NCI-H460 (cell line): Measurements from ENCODE around the gene C1orf35. TPM values are rescaled to one million over a fixed set of nuclear protein-coding genes. Genes with fewer than 3 reads are reported as not detected.

Experiments used
- DNase-seq: peaks from one replicate; pipeline ENCODE4 v3.0.0-alpha.2; 2016; ENCODE audit warnings: low read depth; ENCODE audit errors: extremely low read depth
- small RNA-seq, 2 experiments: library from RNA; depleted of rRNA; stranded (forward); fragments of <200 nt; gene quantifications; one replicate each; pipeline ENCODE3, GENCODE V24; 2014
- total RNA-seq: library from RNA; depleted of rRNA; stranded (reverse); fragments of >200 nt; shearing (Covaris generic); gene quantifications from 2 replicates; pipeline ENCODE4 v1.2.3, GENCODE V29; 2014; rRNA removed

The C1orf35 gene
- total RNA-seq, 1 experiment from 2014 or later, result 23.8 TPM

DNA sequence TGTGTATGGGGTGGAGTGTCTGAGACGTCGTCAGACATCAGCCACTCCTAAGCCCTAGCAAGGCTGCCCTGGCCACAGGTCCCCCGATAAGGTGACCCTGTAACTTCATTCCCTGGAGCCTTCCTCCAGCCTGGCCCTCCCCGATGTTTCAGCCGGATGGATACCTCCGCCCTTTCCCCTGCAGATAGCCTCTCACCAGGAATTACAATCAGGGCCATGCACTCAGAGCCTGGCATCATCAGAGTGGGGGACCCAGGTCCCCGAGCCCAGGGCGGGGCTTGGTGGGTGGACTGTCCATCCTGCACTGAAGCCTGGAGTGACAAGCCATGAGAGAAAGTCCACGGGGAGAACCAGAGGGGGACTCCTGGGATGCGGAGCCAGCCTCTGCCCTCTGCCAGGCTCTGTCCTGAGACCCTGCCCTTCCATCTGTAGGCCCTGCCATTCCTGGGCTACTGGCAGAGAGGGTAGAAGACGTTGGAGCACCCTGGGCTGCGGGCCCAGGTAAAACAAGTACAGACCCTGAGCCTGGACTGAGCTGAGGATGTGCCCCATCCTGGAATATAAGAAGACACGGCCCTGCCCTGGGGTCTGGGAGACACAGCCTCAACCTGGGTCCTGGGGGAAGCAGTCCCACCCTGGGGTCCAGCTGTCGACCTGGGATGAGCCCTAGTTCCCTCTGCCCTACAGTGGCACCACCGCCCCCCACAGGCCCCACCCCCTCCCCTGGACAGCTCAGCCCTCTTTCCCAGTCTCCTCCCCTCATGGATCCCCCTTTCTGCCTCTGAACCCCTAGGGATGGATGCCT, 37.4 kb downstream of the C1orf35 start:
- no peak for DNase-seq

DNA sequence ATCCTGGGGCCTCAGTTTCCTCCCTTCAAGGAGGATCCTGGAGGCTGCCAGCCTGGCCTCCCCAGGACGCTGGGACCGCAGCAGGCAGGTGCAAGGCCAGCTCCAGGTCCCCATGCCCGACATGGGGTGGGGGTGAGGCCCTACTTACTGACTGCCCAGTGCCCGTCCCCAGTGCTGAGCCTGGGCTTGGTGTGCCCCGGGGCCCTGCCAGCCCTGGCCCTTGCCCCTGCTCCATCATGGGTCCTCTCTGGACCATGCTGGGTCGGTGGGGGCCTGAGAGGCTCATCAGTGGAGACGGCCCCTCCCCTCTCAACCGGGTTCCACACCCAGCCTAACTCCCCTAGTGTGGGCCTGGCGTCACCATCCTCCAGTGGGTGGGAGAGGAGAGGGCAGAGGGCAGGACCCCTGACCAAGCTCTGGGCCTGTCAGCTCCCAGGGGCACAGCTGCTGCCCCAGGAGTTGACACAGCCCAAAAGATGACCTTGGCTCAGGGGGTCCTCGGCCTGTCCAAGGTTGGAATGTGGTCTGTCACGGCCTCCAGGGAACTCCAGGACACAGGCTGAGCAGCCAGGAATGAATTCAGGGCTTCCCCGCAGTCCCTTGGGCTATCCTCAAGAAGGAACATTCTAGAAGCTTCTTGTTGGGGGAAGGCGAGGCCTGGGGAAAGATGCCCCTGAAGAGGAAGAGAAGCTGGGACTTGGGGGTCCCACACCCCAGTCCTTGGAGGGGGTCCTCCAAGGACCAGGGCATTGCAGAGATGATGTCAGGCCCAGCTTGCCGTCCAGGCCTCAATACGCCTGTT, 38.2 kb downstream of the C1orf35 start:
- DNase-seq, result no peak

DNA sequence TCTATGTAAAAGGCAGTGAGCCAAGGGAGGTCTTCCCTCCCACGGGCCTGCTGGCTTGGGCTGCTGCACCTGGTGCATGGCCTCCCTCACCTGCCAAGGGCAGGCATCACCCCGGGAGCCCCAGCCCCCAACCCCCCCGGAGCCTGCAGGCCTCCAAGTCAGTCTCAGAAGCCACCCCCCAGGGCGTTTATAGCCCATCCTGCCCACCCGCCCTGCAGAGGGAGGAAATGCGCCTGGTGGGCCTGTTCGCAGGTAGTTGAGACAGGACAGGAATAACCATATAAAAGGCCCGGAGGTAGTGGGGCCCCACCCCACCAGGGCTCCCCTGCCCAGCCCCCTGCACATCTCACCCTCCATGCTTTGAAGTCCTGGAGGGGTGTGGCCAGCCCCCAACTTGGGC, 38.8 kb downstream of the C1orf35 start:
- no peak for DNase-seq

DNA sequence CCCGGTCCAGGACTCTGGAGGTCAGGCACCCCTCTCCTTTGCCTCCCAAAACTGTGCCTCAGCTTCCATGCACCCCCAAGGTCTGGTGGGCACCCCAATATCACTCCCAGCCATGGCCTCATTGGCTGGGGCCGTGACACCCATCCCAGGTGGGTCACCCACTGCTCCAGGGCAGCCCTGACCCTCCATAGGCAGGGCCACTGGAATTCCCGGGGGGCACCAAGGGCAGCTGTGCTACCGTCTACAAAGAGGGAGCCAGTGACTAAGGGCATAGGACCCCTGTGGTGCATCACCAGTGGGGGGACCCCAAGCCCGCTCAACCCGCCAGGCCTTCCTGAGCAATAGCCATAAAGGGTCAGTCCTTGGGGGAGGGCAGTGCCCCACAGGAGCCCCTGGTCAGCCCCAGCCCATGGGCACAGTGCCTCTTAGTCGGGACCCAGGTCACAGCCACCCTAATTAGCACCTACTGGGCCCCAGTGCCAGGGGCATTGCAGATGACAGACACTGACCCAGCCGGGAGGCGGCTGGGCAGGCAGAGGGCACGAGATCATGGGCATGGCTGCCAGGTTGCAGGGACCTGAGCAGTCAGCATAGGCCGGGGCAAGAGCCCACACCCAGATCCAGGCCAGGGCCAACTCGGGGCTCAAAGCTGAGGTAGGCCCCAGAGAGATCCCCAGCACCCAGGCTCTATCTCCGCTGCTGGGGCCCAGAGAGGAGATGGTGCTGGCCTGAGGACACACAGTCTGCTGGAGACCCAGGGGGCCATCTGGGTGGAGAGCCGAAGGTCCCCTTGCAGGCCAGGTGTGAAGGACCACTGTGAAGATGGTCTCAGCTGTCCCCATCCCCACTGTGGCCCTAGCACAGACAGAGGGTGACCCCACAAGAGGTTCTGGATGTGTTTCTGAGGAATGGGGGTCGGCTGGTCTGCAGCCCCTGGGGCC, 39.6 kb downstream of the C1orf35 start:
- DNase-seq, result no peak

DNA sequence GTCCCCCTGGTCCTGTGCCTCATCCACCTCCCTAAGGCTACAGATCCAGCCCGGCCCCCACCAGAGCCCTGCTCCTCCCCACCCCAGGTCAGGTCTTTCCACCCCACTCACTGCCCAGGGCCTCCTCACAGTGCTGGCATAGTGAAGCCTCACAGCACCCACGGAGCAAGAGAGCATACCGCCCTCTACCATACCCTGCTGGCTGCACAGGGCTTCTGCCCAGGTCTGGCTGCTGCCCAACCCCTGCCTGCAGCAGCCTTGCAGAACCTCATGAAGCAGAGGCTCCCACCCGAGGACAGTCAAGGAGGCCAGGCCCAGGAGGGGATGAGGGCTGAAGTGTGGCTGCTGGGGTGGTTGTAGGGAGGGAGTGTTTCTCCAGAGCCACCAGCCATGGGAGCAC, 40.3 kb downstream of the C1orf35 start:
- DNase-seq, result no peak

DNA sequence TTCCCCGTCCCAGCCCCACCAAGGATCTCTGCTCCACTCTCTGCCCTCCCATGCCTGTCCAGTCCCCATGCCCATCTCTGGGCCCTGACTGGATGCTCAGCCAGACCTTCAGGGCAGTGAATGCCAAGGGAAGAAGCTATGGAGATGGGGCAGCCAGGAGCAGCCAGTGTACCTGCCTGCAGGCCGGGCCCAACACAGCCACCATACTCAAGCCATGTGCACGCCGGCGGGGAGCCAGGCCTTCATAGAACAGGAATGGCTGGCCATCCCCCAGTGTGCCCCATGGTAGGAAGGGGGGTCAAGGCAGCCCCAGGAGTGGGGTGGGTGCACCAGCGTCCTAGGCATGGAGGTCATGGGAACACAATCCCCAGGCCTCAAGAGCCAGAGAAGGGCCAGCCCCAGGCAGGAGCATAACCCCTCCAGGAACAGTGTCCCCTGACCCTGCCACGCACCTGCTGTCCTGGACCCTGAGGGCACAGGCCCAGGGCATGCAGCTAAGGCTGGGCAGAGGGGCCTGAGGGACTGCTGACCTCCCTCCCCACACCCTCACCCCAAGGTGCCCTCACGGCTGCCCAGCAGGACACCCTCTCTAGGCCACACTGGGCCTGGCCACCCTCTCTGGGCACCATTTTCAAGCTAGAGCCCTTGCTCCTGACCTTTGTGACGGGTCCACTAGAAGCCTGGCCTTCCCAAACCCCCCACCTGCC, 40.9 kb downstream of the C1orf35 start:
- DNase-seq, result no peak

DNA sequence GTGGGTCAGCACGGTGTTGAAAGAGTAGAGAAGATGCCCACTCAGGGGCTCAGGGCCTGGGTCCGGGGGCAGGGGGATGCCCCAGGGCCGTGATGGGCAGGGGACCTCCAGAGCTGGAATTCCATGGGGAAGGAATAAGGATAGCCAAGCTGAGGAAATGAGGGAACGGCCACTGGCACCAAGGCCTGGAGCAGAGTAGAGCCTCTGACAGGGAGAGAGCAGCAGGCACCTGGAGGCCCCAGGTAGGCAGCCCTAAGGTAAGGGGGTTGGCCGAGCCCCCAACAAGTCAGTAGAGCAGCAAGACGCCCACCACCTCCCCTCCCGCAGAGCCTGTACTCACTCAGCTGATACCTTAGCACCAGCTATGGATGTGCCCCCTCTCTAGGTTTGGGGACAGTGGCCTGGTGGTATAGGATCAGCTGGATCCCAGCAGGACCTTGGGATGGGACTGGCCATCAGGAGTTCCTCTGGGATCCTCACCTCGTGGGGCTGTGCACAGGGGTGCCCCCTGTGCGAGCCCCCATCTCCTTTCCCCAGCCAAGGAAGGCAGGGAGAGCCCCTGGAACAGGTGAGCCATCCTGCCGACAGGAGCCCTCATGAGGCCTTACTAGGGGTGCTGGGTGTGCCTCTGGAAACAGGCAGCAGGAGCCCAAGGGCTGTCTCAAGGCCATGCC, 41.6 kb downstream of the C1orf35 start:
- DNase-seq, result no peak

DNA sequence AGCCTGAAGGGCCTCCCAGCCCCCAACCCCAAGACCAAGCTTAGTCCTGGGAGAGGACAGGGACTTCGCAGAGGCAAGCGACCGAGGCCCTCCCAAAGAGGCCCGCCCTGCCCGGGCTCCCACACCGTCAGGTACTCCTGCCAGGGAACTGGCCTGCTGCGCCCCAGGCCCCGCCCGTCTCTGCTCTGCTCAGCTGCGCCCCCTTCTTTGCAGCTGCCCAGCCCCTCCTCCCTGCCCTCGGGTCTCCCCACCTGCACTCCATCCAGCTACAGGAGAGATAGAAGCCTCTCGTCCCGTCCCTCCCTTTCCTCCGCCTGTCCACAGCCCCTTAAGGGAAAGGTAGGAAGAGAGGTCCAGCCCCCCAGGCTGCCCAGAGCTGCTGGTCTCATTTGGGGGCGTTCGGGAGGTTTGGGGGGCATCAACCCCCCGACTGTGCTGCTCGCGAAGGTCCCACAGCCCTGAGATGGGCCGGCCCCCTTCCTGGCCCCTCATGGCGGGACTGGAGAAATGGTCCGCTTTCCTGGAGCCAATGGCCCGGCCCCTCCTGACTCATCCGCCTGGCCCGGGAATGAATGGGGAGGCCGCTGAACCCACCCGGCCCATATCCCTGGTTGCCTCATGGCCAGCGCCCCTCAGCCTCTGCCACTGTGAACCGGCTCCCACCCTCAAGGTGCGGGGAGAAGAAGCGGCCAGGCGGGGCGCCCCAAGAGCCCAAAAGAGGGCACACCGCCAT, 42.5 kb downstream of the C1orf35 start:
- no peak for DNase-seq

DNA sequence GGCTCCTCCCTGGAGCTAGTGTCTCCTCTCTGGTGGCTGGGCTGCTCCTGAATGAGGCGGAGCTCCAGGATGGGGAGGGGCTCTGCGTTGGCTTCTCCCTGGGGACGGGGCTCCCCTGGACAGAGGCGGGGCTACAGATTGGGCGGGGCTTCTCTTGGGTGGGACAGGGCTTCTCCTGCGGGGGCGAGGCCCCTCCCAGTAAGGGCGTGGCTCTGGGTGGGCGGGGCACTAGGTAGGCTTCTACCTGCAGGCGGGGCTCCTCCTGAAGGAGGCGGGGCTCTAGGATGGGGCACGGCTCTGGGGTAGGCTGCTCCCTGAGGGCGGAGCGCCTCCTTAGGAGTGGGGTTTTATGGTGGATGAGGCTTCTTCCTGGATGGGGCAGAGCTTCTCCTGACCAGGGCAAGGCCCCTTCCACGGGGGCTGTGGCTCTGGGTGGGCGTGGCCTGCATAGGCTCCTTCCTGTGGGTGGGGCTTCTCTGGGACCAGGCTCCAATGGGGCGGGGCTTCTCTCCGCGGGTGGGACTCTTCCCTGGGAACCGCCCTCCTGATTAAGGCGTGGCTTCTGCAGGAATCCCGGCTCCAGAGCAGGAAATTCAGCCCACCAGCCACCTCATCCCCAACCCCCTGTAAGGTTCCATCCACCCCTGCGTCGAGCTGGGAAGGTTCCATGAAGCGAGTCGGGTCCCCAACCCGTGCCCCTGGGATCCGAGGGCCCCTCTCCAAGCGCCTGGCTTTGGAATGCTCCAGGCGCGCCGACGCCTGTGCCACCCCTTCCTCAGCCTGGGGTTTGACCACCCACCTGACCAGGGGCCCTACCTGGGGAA, 43.3 kb downstream of the C1orf35 start:
- peak; percentile 50 for DNase-seq

DNA sequence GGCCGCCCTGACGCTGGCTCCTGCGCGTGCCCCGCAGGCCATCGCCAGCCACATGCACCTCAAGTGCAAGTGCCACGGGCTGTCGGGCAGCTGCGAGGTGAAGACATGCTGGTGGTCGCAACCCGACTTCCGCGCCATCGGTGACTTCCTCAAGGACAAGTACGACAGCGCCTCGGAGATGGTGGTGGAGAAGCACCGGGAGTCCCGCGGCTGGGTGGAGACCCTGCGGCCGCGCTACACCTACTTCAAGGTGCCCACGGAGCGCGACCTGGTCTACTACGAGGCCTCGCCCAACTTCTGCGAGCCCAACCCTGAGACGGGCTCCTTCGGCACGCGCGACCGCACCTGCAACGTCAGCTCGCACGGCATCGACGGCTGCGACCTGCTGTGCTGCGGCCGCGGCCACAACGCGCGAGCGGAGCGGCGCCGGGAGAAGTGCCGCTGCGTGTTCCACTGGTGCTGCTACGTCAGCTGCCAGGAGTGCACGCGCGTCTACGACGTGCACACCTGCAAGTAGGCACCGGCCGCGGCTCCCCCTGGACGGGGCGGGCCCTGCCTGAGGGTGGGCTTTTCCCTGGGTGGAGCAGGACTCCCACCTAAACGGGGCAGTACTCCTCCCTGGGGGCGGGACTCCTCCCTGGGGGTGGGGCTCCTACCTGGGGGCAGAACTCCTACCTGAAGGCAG, 44.0 kb downstream of the C1orf35 start:
- no peak for DNase-seq

DNA sequence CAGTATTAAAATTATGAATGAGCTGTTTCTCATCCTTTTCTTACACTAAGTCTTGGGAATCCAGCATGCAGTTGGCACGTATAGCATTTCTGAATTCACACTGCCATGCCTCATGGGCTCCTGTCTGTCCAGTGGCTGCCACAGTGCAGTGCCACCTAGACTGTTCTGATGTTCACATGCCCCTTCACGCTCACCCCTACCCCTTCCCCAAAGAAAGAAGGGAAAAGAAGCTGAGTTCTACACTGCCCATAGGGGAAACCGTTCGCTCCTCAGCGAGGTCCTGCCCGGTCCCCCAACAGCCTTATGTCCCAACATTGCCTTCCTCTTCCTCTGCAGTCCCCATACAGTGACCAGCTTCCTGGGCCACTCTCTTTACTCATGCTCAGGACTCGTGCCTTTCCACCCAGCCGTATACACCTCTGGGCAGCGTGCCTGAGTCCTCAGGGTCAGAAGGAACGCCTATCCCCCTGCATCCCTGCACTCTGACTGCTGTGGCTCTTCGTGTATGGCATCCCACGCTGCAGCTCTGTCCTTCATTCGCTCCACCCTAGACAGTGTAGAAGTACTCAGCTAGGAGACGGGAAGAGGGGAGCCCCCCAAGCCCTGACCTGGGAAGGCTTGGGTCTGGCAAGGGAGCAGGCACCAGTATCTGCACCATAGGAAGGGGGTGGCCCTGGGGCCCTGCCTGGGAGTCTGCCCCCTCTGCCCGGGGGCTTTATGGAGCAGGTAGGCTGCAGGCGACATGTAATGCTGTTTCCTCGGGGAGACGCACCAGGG, 44.8 kb downstream of the C1orf35 start:
- DNase-seq, result no peak

Small RNA genes within 50 kb of the gene (small RNA-seq; reads per million reads assigned to genes)
- gene AL359510.1, result 0 reads per million in 2 experiments

Other genes starting within 250 kb of the C1orf35 start
- gene WNT9A, start 155.4 kb downstream of the C1orf35 start, total RNA-seq, result 0.06 and 0.10 TPM in 2 replicates
- gene WNT3A, start 96.3 kb downstream of the C1orf35 start, total RNA-seq, result not detected in 2 replicates
- gene ARF1, start 20.6 kb downstream of the C1orf35 start, total RNA-seq, result 318 and 373 TPM in 2 replicates
- 71.2 and 91.6 TPM in 2 replicates for gene MRPL55, start 6.0 kb upstream of the C1orf35 start, total RNA-seq
- gene GUK1, start 37.0 kb upstream of the C1orf35 start, total RNA-seq, result 169 and 195 TPM in 2 replicates
- gene GJC2, start 46.6 kb upstream of the C1orf35 start, total RNA-seq, result 0.52 and 0.72 TPM in 2 replicates
- gene IBA57, start 62.5 kb upstream of the C1orf35 start, total RNA-seq, result 3.7 and 5.0 TPM in 2 replicates
- 14.3 and 19.0 TPM in 2 replicates for gene OBSCN, start 104.7 kb upstream of the C1orf35 start, total RNA-seq